ENCODE data around the gene SLA2. TPM values are rescaled to one million over a fixed set of nuclear protein-coding genes. Genes with fewer than 3 reads are reported as not detected.
"Not testable (repeated sequence)": the region's sequence is repeated elsewhere in the genome, so short reads cannot be mapped to it uniquely, and the experiment has no call there.

Gene SLA2
- 68.9 and 72.1 TPM in 2 replicates for total RNA-seq

GRCh38 chr20:36645998-36646397, at the start of gene SLA2:
TSS of gene SLA2 (minus strand) at chr20:36646196. CDS start at chr20:36641335, 4,861 bp downstream.
- intact Hi-C loops (cut with micrococcal nuclease) = loop anchor here (2.0 to 10.0 kb wide), 2 partner anchors 15 to 71 kb away; partner anchors contain the start of gene TGIF2

- intact Hi-C loops (cut with micrococcal nuclease) = not testable (repeated sequence)
These were observed 49.5 kb upstream of the SLA2 start for GRCh38 chr20:36695467-36695866.

- intact Hi-C loops (cut with micrococcal nuclease) = no loop called here
These were observed 42.6 kb upstream of the SLA2 start for GRCh38 chr20:36688630-36689029.

GRCh38 chr20:36687850-36688249, 41.9 kb upstream of the SLA2 start:
- intact Hi-C loops (cut with micrococcal nuclease) = no loop called here

GRCh38 chr20:36686944-36687343, 40.9 kb upstream of the SLA2 start:
- intact Hi-C loops (cut with micrococcal nuclease) = no loop called here

GRCh38 chr20:36686504-36686903, 40.5 kb upstream of the SLA2 start:
- intact Hi-C loops (cut with micrococcal nuclease) = no loop called here

- intact Hi-C loops (cut with micrococcal nuclease) = no loop called here
These were observed 38.8 kb upstream of the SLA2 start for GRCh38 chr20:36684747-36685146.

GRCh38 chr20:36682311-36682710, 36.3 kb upstream of the SLA2 start:
- intact Hi-C loops (cut with micrococcal nuclease) = no loop called here

GRCh38 chr20:36677422-36677771, 31.4 kb upstream of the SLA2 start:
- intact Hi-C loops (cut with micrococcal nuclease) = no loop called here

- intact Hi-C loops (cut with micrococcal nuclease) = no loop called here
These were observed 30.9 kb upstream of the SLA2 start for GRCh38 chr20:36676701-36677421.

- intact Hi-C loops (cut with micrococcal nuclease) = not testable (repeated sequence)
These were observed 29.5 kb upstream of the SLA2 start for GRCh38 chr20:36675545-36675944.

GRCh38 chr20:36672991-36673390, 27.0 kb upstream of the SLA2 start:
- intact Hi-C loops (cut with micrococcal nuclease) = no loop called here

GRCh38 chr20:36670665-36671357, 24.8 kb upstream of the SLA2 start:
- intact Hi-C loops (cut with micrococcal nuclease) = no loop called here

GRCh38 chr20:36666181-36666740, 20.3 kb upstream of the SLA2 start:
- intact Hi-C loops (cut with micrococcal nuclease) = no loop called here

- intact Hi-C loops (cut with micrococcal nuclease) = no loop called here
These were observed 17.0 kb upstream of the SLA2 start for GRCh38 chr20:36663031-36663430.

- intact Hi-C loops (cut with micrococcal nuclease) = no loop called here
These were observed 12.3 kb upstream of the SLA2 start for GRCh38 chr20:36658300-36658699.

- intact Hi-C loops (cut with micrococcal nuclease) = no loop called here
These were observed 10.7 kb upstream of the SLA2 start for GRCh38 chr20:36656733-36657132.

GRCh38 chr20:36655004-36655403, 9.0 kb upstream of the SLA2 start:
- intact Hi-C loops (cut with micrococcal nuclease) = no loop called here

- intact Hi-C loops (cut with micrococcal nuclease) = no loop called here
These were observed 8.5 kb upstream of the SLA2 start for GRCh38 chr20:36654506-36654905.

GRCh38 chr20:36653456-36653855, 7.5 kb upstream of the SLA2 start:
- intact Hi-C loops (cut with micrococcal nuclease) = no loop called here

- intact Hi-C loops (cut with micrococcal nuclease) = loop anchor here (10.0 kb wide), 1 partner anchor 73 kb away; the partner anchor contains the start of gene TGIF2
These were observed 1.5 kb upstream of the SLA2 start for GRCh38 chr20:36647196-36648121.

Data from T-helper 2 cell treated with Interferon-gamma antibody and Interleukin-4, amounts not matched to agents 100 ng/mL and 5 ng/mL, for 36 hours (primary cell).